Left lobe of liver (tissue), 2 donors: ENCODE measurements around the gene TMEM248. TPM values are rescaled to one million over a fixed set of nuclear protein-coding genes. Genes with fewer than 3 reads are reported as not detected.
"Not testable (repeated sequence)": the region's sequence is repeated elsewhere in the genome, so short reads cannot be mapped to it uniquely, and the experiment has no call there.

Experiments used
- ATAC-seq: fragments of 200-7000 bp; cut with Tn5 transposase; one replicate; pipeline ENCODE4 v1.9.1; 2020; ENCODE audit warnings: mild to moderate bottlenecking, moderate library complexity
- DNase-seq: peaks from one replicate; pipeline ENCODE4 v3.0.0-alpha.2; 2020; ENCODE audit warnings: low spot score
- total RNA-seq: library from RNA; stranded (reverse); gene quantifications from one replicate; pipeline ENCODE4 v1.2.1, GENCODE V29; 2021
- donor health status: DM: no; HTN: no; CAD: no; lungs with moderate emphysema.
- donor health status: DM: no; HTN: yes; CAD: no.

TMEM248 gene
- total RNA-seq, 1 donor from 2014 or later = 60.2 TPM

DNA sequence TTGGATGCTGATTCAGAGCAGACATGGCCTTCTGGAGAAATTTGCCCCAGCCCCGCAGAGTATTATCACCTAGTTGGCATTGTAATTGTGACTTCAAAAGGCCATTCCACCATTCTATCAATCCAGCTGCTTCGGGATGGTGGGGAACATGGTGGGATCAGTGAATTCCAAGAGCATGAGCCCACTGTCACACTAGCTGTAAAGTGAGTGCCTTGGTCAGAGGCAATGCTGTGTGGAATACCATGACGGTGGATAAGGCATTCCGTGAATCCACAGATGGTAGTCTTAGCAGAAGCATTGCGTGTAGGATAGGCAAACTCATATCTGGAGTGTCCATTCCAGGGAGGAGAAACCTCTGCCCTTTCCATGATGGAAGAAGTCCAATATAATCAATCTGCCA, 13.3 kb upstream of the TMEM248 start:
- DNase-seq (no peak), ATAC-seq (no peak)

GRCh38 chr7:66908598-66908997, 12.4 kb upstream of the TMEM248 start:
- DNase-seq, ATAC-seq: not testable (repeated sequence)

- ATAC-seq (peak; percentile 69), DNase-seq (no peak)
Measured at GRCh38 chr7:66910789-66911188, 10.2 kb upstream of the TMEM248 start.

- ATAC-seq, DNase-seq: not testable (repeated sequence)
Measured at GRCh38 chr7:66911191-66911590, 9.8 kb upstream of the TMEM248 start.

DNA sequence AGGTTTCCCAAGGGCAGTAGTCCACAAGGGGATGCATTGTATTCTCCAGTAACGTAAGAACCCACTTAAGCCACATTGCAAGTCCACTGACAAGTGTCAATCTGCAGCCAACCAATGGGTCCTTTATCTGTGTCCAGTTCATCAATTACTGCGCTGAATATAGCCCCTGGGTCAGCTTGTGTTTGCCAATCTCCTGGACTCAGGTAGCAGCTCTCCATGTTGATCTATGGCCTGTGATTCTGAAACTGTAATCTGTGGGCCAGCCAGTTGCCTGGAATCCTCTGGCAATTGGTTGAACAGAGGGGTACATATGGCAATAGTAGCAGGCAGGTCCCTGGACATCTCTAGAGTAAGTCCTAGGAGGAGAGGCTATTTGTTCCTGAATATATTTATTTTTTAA, 8.8 kb upstream of the TMEM248 start:
- peak; percentile 75 for ATAC-seq

DNA sequence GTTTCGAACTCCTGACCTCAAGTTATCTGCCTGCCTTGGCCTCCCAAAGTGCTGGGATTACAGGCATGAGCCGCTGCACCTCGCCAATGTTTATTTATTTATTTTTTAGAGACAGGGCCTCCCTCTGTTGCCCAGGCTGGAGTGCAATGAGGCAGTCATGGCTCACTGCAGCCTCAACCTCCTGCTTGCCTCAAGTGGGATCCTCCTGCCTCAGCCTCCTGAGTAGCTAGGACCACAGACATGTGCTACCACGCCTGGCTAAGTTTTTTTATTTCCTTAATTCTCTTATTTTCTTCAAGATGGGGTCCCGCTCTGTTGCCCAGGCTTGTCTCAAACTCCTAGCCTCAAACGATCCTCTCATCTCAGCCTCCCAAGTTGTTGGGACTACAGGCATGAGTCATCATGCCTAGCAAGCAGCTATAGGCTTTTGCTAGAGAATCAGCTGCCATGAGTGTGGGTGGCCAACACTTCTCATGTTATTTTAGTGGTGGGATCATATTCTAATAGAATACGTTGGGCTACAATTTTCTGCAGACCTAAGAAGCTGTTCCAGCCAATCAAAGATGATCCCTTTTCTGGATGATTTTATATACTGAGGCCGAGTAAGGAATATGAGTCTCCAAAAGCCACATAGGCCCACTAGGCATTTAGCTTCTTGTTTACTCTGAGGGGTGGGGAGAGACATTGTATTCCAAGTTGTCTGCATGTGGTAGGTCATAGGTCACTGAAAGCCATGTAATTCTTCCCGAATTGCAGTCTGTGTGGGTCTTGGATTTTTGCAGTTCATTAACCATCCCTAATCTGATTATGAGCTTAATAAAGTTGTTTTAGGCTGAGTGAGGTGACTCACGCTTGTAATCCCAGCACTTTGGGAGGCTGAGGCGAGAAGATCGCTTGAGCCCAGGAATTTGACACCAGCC, 7.6 kb upstream of the TMEM248 start:
- DNase-seq (no peak), ATAC-seq (no peak)

More for the DNA sequence above, 8.8 kb upstream of the TMEM248 start:
- DNase-seq = no peak

GRCh38 chr7:66917904-66918303, 3.1 kb upstream of the TMEM248 start:
- DNase-seq = peak; percentile 54
- ATAC-seq = peak; percentile 60

- DNase-seq (no peak), ATAC-seq (no peak)
Measured at GRCh38 chr7:66919304-66919703, 1.7 kb upstream of the TMEM248 start.

DNA sequence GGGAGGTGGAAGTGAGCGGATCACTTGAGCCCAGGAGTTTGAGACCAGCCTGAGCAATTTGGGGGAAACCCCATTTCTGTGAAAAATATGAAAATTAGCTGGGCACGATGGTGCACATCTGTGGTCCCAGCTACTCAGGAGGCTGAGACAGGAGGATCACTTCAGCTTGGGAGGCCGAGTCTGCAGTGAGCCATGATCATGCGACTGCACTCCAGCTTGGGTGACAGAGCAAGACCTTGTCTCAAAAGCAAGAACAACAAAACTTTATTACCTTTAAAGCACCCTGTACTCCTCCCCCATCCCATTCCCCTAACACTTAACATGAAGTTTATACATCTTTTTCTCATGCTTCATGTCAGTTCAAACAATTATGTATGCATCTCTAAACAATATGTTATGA, 1.3 kb upstream of the TMEM248 start:
- no peak for ATAC-seq
- DNase-seq = no peak

DNA sequence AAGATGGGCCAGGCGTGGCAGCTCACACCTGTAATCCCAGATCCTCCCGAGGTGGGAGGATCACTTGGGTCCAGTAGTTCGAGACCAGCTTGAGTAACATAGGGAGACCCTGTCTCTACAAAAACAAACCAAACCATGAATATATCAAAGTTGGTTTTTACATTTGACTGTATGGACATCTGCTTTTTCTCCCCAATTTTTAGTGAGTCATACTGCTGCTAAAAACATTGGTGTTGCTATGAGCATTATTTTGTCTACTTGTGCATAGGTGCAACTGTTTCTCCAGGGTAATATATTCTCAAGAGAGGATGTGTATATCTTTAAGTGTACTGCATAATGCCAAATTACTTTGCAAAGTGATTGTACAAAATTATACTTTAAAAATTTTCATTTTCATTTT, 769 bp upstream of the TMEM248 start:
- DNase-seq (no peak), ATAC-seq (no peak)

GRCh38 chr7:66921396-66921917, 432 bp downstream of the TMEM248 start:
- ATAC-seq = peak; percentile 43
- peak; percentile 80 for DNase-seq

GRCh38 chr7:66921918-66922486, 977 bp downstream of the TMEM248 start:
- DNase-seq (no peak), ATAC-seq (no peak)

- DNase-seq (no peak), ATAC-seq (no peak)
Measured at GRCh38 chr7:66925255-66925654, 4.2 kb downstream of the TMEM248 start.

DNA sequence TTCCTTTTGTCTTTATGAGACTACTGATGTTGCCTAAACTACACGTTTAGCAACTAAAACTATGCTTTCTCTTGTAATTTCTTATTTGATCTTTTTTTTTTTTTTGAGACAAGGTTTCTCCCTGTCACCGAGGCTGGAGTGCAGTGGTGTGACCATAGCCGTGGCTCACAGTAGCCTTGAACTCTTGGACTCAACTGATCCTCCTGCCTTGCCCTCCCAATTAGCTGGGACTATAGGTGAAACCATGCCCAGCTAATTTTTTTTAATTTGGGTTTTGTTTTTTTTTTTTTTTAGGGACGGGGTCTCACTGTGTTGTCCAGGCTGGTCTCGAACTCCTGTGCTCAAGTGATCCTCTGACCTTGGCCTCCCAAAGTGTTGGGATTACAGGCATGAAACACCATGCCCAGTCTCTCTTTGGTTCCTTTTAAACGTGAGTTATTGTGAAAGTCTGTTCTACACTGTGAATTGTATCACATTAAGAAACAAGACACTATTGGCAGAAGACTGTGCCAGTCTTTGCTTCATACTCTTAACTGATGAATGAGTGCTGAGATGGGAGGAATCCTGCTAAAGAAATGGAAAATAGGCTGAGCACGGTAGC, 6.4 kb downstream of the TMEM248 start:
- no peak for ATAC-seq
- DNase-seq = no peak

- DNase-seq = no peak
- no peak for ATAC-seq
Measured at GRCh38 chr7:66928388-66928787, 7.4 kb downstream of the TMEM248 start.

DNA sequence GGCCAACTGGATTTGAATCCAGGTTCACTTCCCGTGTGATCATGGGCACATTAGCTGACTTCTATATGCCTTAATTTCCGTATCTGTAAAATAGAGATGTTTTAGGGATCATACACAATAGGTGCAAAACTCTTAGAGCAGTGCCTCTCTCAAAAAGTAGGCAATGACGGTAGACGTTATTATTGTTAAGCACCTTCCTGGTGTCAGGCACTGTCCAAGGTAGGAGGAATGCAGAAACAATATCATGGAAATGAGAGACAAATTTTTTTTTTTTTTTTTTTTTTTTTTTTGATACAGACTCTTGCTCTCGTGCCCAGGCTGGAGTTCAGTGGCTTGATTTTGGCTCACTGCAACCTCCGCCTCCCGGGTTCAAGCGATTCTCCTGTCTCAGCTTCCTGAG, 8.1 kb downstream of the TMEM248 start:
- ATAC-seq (no peak), DNase-seq (no peak)

DNA sequence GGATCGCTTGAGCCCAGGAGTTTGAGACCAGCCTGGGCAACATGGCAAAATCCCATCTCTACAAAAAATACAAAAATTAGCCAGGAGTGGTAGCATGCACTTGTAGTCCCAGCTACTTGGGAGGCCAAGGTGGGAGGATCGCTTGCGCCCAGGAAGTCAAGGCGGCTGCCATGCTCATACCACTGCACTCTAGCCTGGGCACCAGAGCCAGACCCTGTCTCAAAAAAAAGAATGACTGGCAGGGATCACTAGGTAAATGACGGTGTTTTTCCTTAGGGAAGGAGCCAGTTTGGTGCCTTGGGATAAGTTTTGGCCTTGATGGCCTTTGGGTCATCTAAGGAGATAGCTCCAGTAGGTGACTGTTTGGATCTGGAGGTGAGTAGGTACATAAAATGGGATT, 8.9 kb downstream of the TMEM248 start:
- no peak for DNase-seq
- no peak for ATAC-seq

- no peak for DNase-seq
- ATAC-seq = no peak
Measured at GRCh38 chr7:66930341-66930740, 9.3 kb downstream of the TMEM248 start.

GRCh38 chr7:66933469-66933868, 12.4 kb downstream of the TMEM248 start:
- no peak for ATAC-seq
- no peak for DNase-seq

DNA sequence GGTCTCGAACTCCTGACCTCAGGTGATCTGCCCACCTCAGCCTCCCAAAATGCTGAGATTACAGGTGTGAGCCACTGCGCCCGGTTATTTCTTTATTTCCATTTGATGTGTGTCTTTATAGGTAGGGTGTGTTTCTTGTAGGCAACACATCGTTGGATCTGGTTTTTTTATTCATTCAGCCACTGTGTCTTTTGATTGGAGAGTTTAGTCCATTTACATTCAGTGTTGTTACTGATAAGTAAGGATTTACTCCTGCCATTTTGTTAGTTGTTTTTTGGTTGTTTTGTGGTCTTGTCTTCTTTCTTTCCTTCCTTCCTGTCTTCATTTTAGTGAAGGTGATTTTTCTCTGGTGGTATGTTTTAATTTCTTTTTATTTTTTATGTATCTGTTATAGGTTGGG, 16.9 kb downstream of the TMEM248 start:
- no peak for DNase-seq
- ATAC-seq = no peak

DNA sequence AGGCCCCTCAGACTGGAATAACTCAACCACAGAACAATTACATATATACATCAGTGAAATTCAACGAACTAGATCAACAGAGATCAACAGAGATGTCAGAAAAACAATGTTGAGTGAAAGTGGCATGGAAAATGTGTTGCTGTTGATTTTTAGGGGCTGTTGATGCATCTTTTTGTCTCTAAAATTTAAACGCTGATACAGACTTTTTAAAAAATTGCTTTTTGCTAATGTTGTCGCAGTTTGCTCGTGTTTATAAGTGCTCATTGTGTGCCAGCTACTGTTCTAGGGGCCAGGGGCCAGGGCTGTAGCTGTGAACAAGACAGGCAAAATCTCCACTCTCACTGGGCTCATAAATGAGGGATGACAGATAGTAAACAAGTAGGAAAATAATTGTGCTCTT, 18.3 kb downstream of the TMEM248 start:
- ATAC-seq (no peak), DNase-seq (no peak)

DNA sequence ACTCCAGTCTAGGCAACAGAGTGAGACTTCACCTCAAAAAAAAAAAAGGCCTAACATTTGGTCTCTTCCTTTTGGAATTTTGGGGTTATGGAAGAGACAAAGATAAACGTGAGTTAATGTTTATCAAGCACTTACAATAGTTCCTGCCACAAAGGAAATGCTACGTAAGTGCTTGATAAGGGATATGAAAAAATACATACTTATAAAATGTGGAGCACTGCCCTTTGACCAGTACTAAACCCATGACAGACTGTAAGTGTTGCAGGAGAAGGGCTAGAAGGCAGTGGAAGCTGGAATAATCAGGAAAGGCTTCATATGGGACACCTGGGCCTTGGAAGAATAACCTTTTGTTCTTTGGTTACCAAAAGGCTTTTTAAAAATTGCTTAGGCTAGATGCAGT, 25.5 kb downstream of the TMEM248 start:
- DNase-seq = no peak
- peak; percentile 52 for ATAC-seq
